Gastrocnemius medialis (tissue), 4 donors: ENCODE data around the gene CACNA1H. TPM values are rescaled to one million over a fixed set of nuclear protein-coding genes. Genes with fewer than 3 reads are reported as not detected.

Experiments used
- ATAC-seq, 2 donors: fragments of 150-250 bp; one replicate each; pipeline ENCODE4 v1.9.1; 2016
- DNase-seq, 2 donors: peaks; one replicate each; pipeline ENCODE4 v3.0.0-alpha.2; 2019
- H3K27ac ChIP-seq, 4 donors: fragments of 200-600 bp; sonication (generic); 1 replicate in 1 of 4; 2 replicates in 3 of 4; pipeline ENCODE4 v1.5.1; 2016 to 2018; ENCODE audit warnings: mild to moderate bottlenecking in 2 of 4, moderate library complexity in 1 of 4
- H3K27me3 ChIP-seq, 3 donors: fragments of 200-600 bp; sonication (generic) in 2 of 3; 1 replicate in 1 of 3; 2 replicates in 2 of 3; pipeline versions ENCODE4 v1.5.1 to v1.6.0; 2016 to 2019; ENCODE audit warnings: mild to moderate bottlenecking in 1 of 3, moderate library complexity in 1 of 3
- H3K36me3 ChIP-seq, 2 donors: fragments of 200-600 bp; sonication (generic) in 1 of 2; one replicate each; pipeline ENCODE4 v1.5.1; 2017 to 2018
- H3K4me1 ChIP-seq, 2 donors: fragments of 200-600 bp; sonication (generic) in 1 of 2; one replicate each; pipeline ENCODE4 v1.5.1; 2016 to 2017; ENCODE audit warnings: mild to moderate bottlenecking in 2 of 2
- H3K4me3 ChIP-seq, 4 donors: fragments of 200-600 bp; sonication (generic) in 3 of 4; 1 replicate in 1 of 4; 2 replicates in 3 of 4; pipeline ENCODE4 v1.5.1; 2016 to 2019; ENCODE audit warnings: mild to moderate bottlenecking in 2 of 4
- H3K9me3 ChIP-seq, 3 donors: fragments of 200-600 bp; sonication (generic) in 2 of 3; 1 replicate in 1 of 3; 2 replicates in 2 of 3; pipeline ENCODE4 v1.5.1; 2016 to 2019
- POLR2A ChIP-seq, 2 donors: fragments of 450-650 bp; IDR thresholded peaks; one replicate each; pipeline ENCODE4 v1.6.1; 2017; ENCODE audit warnings: antibody characterized with exemption in 2 of 2, mild to moderate bottlenecking in 2 of 2, moderate library complexity in 2 of 2
- in situ Hi-C, 4 donors: fragments of 200-750 bp; cut with MboI; loops; one replicate each; pipeline versions ENCODE4 v1.15.0 to v1.8.0; 2017; ENCODE audit warnings: low sequenced_read_pairs in 4 of 4
- intact Hi-C: fragments of 100-400 bp; cut with DNase I; formaldehyde crosslinking; loops from one replicate; pipeline ENCODE4 v1.15.1; 2023; ENCODE audit warnings: low total_unique reads
- total RNA-seq, 4 donors: library from RNA; depleted of rRNA; stranded (reverse); fragments of >200 nt; gene quantifications; one replicate each; pipeline versions ENCODE4 v1.1.0 to v1.2.3, GENCODE V29; 2016
- TF ChIP-seq, protein P1 (sequence below), 5 experiments: fragments of 450-650 bp in 3 of 5; fragments of 200-600 bp in 2 of 5; sonication (generic) in 2 of 5; IDR thresholded peaks in 4 of 5; conservative IDR thresholded peaks in 1 of 5; 1 replicate in 4 of 5; 2 replicates in 1 of 5; pipeline ENCODE4 v1.5.1; 2016 to 2019; ENCODE audit warnings: antibody characterized with exemption in 5 of 5, mild to moderate bottlenecking in 3 of 5, moderate library complexity in 3 of 5

CACNA1H gene
- total RNA-seq, 4 donors from 2014 or later: 3.7 to 12.8 (median 4.5) TPM

- Histone ChIP-seq H3K4me1 (no peaks in the 10 kb centered on the region), H3K9me3 (no peaks in the 10 kb centered on the region), H3K27me3 (peaks cover 13 to 25% (median 18%) of the 10 kb centered on the region in 3 donors), H3K27ac (no peak overlapping the region), H3K4me3 (no peak overlapping the region), H3K36me3 (no peaks in the 10 kb centered on the region)
- no peak for TF ChIP-seq POLR2A (IDR thresholded peaks at IDR 0.05)
- TF ChIP-seq, protein P1, sequence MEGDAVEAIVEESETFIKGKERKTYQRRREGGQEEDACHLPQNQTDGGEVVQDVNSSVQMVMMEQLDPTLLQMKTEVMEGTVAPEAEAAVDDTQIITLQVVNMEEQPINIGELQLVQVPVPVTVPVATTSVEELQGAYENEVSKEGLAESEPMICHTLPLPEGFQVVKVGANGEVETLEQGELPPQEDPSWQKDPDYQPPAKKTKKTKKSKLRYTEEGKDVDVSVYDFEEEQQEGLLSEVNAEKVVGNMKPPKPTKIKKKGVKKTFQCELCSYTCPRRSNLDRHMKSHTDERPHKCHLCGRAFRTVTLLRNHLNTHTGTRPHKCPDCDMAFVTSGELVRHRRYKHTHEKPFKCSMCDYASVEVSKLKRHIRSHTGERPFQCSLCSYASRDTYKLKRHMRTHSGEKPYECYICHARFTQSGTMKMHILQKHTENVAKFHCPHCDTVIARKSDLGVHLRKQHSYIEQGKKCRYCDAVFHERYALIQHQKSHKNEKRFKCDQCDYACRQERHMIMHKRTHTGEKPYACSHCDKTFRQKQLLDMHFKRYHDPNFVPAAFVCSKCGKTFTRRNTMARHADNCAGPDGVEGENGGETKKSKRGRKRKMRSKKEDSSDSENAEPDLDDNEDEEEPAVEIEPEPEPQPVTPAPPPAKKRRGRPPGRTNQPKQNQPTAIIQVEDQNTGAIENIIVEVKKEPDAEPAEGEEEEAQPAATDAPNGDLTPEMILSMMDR (IDR thresholded peaks at IDR 0.05 in 4 of 5, conservative IDR thresholded peaks at IDR 0.05 in 1 of 5): no peak
- in situ Hi-C loops (no loop called here), intact Hi-C loops (no loop called here)
- DNase-seq (no peak), ATAC-seq (no peak)
Measured at GRCh38 chr16:1120577-1120941, 32.3 kb upstream of the CACNA1H start.

GRCh38 chr16:1121009-1121408, 31.9 kb upstream of the CACNA1H start:
- no peak for ATAC-seq
- H3K27me3 ChIP-seq: peaks cover 13 to 25% (median 18%) of the 10 kb centered on the region in 3 donors
- in situ Hi-C loops: no loop called here

DNA sequence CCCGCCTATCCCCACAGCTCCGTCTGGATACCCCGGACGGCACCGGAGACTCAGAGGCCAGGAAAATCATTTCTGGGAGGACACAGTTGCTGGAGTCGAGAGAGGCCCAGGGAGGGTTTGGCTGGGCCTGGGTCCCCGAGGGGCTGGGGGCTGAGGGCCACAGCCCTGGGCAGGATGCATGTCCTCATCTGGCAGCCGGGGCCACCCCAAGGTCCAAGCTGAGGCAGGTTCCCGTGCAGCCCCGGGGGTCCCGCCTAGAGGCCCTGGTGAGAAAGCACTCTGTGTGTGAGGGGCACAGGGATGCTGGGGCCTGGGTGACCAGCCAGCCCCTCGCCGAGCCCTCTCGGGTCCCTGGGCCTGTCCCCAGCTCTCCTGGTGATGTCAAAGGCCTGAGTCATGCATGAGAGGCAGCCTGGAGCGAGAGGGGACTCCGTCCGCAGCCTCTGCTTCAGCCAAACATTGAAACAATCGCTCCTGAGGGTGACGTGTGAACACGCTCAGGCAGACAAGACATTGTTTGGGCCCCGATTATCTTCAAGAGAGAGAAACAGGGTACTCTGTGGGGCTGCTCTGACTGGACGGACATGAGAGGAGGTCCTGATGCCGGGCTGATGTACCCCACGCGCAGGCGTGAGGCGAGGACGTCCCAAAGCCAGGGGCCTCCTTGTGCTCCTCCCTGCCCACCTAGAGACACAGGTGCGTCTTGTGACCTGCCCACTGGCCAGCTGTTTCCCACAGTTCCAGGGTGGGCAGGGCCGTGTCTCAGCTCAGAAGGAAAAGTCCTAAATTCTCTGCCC, 31.1 kb upstream of the CACNA1H start:
- in situ Hi-C loops (no loop called here), intact Hi-C loops (no loop called here)
- H3K9me3 ChIP-seq: no peaks in the 10 kb centered on the region
- no peak overlapping the region for H3K27ac ChIP-seq
- H3K36me3 ChIP-seq: no peaks in the 10 kb centered on the region
- peaks cover 13 to 25% (median 18%) of the 10 kb centered on the region in 3 donors for H3K27me3 ChIP-seq
- H3K4me3 ChIP-seq: no peak overlapping the region
- H3K4me1 ChIP-seq: no peaks in the 10 kb centered on the region
- ATAC-seq (no peak), DNase-seq (no peak)
- TF ChIP-seq, protein P1 (IDR thresholded peaks at IDR 0.05 in 4 of 5, conservative IDR thresholded peaks at IDR 0.05 in 1 of 5): no peak
- TF ChIP-seq POLR2A (IDR thresholded peaks at IDR 0.05): no peak

More at GRCh38 chr16:1121009-1121408, 31.9 kb upstream of the CACNA1H start:
- DNase-seq: no peak
- H3K9me3 ChIP-seq: no peaks in the 10 kb centered on the region
- intact Hi-C loops: no loop called here
- no peaks in the 10 kb centered on the region for H3K36me3 ChIP-seq
- H3K27ac ChIP-seq: no peak overlapping the region
- TF ChIP-seq POLR2A (IDR thresholded peaks at IDR 0.05): no peak
- TF ChIP-seq, protein P1 (IDR thresholded peaks at IDR 0.05 in 4 of 5, conservative IDR thresholded peaks at IDR 0.05 in 1 of 5): no peak
- H3K4me1 ChIP-seq: no peaks in the 10 kb centered on the region
- no peak overlapping the region for H3K4me3 ChIP-seq

- Histone ChIP-seq H3K4me1 (no peaks in the 10 kb centered on the region), H3K27me3 (peaks cover 10 to 21% (median 14%) of the 10 kb centered on the region in 3 donors), H3K9me3 (no peaks in the 10 kb centered on the region), H3K27ac (no peak overlapping the region), H3K4me3 (no peak overlapping the region), H3K36me3 (no peaks in the 10 kb centered on the region)
- in situ Hi-C loops: no loop called here
- TF ChIP-seq, protein P1 (IDR thresholded peaks at IDR 0.05 in 4 of 5, conservative IDR thresholded peaks at IDR 0.05 in 1 of 5): no peak
- TF ChIP-seq POLR2A (IDR thresholded peaks at IDR 0.05): no peak
- intact Hi-C loops: no loop called here
- DNase-seq (no peak), ATAC-seq (no peak)
Measured at GRCh38 chr16:1122398-1122765, 30.5 kb upstream of the CACNA1H start.
